ENCODE results near the gene TMC8.

DNA sequence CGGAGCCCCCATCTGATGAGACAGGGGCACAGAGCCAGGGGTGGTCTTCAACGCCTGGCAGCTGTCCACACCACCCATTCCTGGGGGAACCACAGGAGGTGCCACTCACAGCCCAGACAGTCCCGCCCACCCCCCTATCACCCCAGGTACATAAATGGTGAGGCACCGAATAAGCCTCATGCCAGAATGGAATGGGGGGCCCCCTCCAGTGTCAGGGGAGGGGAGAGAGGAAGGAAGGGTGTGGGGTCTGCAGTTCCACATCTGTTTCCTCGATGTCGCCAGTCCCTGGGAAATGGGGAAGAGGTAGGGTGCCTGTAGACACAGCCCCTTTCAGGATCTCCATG is 3.7 kb upstream of the TMC8 start:
- no peak for TF ChIP-seq CTCF (conservative IDR thresholded peaks at IDR 0.05)
- no peak for TF ChIP-seq ZFX (IDR thresholded peaks at IDR 0.05)
